GM23248 (cell line): Measurements from ENCODE around the gene SRSF6.

Source experiments
- EZH2 ChIP-seq: fragments of 200-600 bp; sonication (generic); IDR thresholded peaks from 2 replicates; pipeline ENCODE4 v1.6.1; 2018; ENCODE audit warnings: antibody characterized with exemption, mild to moderate bottlenecking; ENCODE audit not compliant: insufficient read depth, poor library complexity, severe bottlenecking
- EZH2phosphoT487 ChIP-seq: fragments of 200-600 bp; sonication (generic); IDR thresholded peaks from 2 replicates; pipeline ENCODE4 v1.6.1; 2018; ENCODE audit warnings: antibody characterized with exemption, moderate library complexity, mild to moderate bottlenecking, low read depth; ENCODE audit not compliant: insufficient read depth

- TF ChIP-seq EZH2 (no peak), EZH2phosphoT487 (no peak)
Observed at GRCh38 chr20:43511879-43512278, 54.2 kb downstream of the SRSF6 start.
